ENCODE results near the gene ANXA5.

ANXA5 gene

GRCh38 chr4:121655320-121656268 lies 41.2 kb downstream of the ANXA5 start:
- no peak for DNase-seq (ENCODE audit: low read depth)

GRCh38 chr4:121654738-121655137 lies 42.0 kb downstream of the ANXA5 start:
- no peak for DNase-seq (ENCODE audit: low read depth)
- H3K4me3 ChIP-seq (ENCODE audit: low read depth, low read length) = no peak overlapping the region

More at GRCh38 chr4:121655320-121656268, 41.2 kb downstream of the ANXA5 start:
- no peak overlapping the region for H3K4me3 ChIP-seq (ENCODE audit: low read depth, low read length)

DNA sequence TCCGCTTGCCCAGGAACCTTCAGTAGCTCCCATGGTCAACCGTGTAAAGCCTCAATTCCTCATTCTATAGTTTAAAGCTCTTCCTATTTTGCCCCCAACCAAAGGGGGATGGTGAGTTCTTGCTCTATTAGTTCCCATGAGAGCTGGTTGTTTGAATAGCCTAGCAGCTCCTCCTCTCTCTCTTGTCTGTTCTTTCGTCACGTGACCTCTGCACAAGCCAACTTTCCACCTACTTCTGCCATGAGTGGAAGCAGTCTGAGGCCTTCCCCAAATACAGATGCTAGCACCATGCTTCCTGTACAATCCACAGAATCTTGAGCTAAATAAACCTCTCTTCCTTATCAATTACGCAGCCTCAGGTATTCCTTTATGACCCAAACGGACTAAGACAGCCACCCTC lies 42.8 kb downstream of the ANXA5 start:
- H3K4me3 ChIP-seq (ENCODE audit: low read depth, low read length) = no peak overlapping the region
- DNase-seq (ENCODE audit: low read depth) = no peak

GRCh38 chr4:121653214-121653613 lies 43.6 kb downstream of the ANXA5 start:
- no peak overlapping the region for H3K4me3 ChIP-seq (ENCODE audit: low read depth, low read length)
- no peak for DNase-seq (ENCODE audit: low read depth)

GRCh38 chr4:121651597-121651996 lies 45.2 kb downstream of the ANXA5 start:
- DNase-seq (ENCODE audit: low read depth) = no peak
- no peak overlapping the region for H3K4me3 ChIP-seq (ENCODE audit: low read depth, low read length)

DNA sequence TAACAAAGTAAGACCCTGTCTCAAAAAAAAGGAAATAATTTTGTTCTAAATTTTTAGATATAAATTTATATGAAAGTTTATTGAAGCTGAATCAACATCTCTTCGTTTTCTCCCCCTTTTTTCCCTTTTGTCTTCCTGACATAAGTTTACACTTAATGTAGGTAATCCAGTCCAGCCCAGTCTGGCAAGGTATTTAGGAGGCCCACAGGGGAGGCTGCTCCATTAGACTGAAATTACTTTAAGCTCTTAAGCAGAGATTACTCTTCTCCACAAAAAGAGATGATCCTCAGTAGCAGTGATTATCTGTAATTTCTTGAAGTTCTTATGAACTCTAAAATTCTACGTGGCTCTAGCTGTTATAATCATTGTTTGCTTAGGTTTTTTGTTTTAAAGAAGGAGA lies 46.0 kb downstream of the ANXA5 start:
- no peak for DNase-seq (ENCODE audit: low read depth)
- H3K4me3 ChIP-seq (ENCODE audit: low read depth, low read length) = no peak overlapping the region

DNA sequence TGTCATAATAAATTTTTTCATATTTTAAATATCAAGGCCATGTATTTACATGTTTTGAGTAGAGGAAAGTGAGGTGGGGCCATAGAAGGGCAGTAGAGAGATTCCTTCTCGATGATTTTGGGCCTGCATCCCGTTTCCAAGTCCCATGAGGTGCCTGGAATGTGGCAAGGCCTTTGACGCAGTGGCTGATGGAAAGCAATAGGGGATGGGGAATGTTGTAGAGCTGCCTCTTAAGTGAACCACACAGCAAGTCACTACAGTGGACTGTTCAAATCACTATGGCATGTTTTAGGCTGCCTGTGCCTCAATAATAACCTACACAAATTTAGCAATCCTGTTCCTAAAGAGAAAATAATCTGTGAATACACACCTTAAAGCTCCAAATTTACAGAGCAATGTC lies 48.3 kb downstream of the ANXA5 start:
- DNase-seq (ENCODE audit: low read depth) = peak; percentile 77

GRCh38 chr4:121642876-121643585 lies 53.7 kb downstream of the ANXA5 start:
- no peak overlapping the region for H3K4me3 ChIP-seq (ENCODE audit: low read depth, low read length)
- no peak for DNase-seq (ENCODE audit: low read depth)

More for the DNA sequence above, 48.3 kb downstream of the ANXA5 start:
- no peak overlapping the region for H3K4me3 ChIP-seq (ENCODE audit: low read depth, low read length)

- no peak overlapping the region for H3K4me3 ChIP-seq (ENCODE audit: low read depth, low read length)
- DNase-seq (ENCODE audit: low read depth) = peak; percentile 36
Observed at GRCh38 chr4:121642292-121642691, 54.5 kb downstream of the ANXA5 start.

- DNase-seq (ENCODE audit: low read depth) = no peak
- no peak overlapping the region for H3K4me3 ChIP-seq (ENCODE audit: low read depth, low read length)
Observed at GRCh38 chr4:121633653-121634052, 63.1 kb downstream of the ANXA5 start.

DNA sequence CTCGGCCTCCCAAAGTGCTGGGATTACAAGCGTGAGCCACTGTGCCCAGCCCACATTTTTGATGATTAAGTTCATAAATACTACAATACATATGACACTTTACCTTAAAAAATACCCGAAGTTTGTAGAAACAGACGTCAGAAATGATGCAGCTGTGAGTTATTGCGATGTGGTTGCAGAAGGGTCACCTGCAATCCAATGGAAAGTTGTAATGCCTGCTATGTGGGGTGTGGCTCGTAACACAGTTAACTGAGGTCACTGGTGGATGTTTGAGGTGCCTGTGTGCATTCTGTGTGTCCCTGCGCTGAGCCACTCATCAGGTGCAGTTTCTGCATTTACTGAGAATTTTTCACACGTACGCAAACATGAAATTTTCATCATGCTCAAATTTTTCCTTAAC lies 64.1 kb downstream of the ANXA5 start:
- DNase-seq (ENCODE audit: low read depth) = no peak
- no peak overlapping the region for H3K4me3 ChIP-seq (ENCODE audit: low read depth, low read length)

Measured in skeletal muscle cell (primary cell).